ENCODE data around the gene RERG. TPM values are rescaled to one million over a fixed set of nuclear protein-coding genes. Genes with fewer than 3 reads are reported as not detected.
"Not testable (repeated sequence)": the region's sequence is repeated elsewhere in the genome, so short reads cannot be mapped to it uniquely, and the experiment has no call there.

Gene RERG
- total RNA-seq, 1 donor, result under 0.01 TPM

DNA sequence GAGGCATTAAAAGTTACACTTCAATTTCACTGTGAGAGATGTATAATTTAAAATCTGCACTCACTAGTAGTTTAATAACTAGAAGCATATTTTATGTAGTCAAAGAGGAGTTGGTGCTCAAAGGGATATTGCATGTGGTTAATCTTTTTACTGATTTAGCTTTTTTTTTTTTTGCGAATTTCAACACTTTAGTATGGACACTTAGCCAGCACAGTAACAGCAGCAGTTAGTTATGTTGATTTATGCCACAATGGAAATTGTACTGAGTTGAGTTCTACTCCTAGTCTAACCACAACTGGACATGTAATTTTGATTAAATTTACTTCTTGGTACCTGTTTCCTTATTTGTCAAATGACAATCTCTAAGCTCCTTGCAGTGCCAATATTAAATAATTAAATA is 104.2 kb downstream of the RERG start:
- H3K4me3 ChIP-seq (ENCODE audit: low read depth, low read length), result no peak overlapping the region
- no peak for DNase-seq (ENCODE audit: low read depth)
- TF ChIP-seq, protein P1, sequence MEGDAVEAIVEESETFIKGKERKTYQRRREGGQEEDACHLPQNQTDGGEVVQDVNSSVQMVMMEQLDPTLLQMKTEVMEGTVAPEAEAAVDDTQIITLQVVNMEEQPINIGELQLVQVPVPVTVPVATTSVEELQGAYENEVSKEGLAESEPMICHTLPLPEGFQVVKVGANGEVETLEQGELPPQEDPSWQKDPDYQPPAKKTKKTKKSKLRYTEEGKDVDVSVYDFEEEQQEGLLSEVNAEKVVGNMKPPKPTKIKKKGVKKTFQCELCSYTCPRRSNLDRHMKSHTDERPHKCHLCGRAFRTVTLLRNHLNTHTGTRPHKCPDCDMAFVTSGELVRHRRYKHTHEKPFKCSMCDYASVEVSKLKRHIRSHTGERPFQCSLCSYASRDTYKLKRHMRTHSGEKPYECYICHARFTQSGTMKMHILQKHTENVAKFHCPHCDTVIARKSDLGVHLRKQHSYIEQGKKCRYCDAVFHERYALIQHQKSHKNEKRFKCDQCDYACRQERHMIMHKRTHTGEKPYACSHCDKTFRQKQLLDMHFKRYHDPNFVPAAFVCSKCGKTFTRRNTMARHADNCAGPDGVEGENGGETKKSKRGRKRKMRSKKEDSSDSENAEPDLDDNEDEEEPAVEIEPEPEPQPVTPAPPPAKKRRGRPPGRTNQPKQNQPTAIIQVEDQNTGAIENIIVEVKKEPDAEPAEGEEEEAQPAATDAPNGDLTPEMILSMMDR (IDR thresholded peaks at IDR 0.05; ENCODE audit: insufficient read depth, low read depth, low read length), result no peak

DNA sequence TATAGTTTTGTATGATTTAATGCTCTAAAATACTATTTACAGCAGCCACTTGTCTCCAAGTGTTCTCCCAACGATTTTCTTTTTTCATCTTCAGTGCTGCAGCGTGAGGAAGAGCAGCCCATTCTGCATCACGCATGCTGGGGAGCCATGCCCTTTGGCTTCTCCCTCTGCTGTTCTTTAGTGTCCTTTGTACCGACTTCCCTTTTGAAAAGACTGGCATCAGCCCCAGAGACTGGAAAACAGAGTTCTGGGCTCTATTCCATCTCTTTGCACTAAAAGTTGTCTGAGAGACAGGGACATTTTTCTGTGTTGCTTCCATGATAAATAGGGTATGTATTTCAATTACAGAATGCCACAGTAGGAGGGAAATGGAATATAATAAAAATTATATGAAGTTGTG is 105.1 kb downstream of the RERG start:
- TF ChIP-seq, protein P1 (IDR thresholded peaks at IDR 0.05; ENCODE audit: insufficient read depth, low read depth, low read length), result no peak
- no peak overlapping the region for H3K4me3 ChIP-seq (ENCODE audit: low read depth, low read length)
- no peak for DNase-seq (ENCODE audit: low read depth)

DNA sequence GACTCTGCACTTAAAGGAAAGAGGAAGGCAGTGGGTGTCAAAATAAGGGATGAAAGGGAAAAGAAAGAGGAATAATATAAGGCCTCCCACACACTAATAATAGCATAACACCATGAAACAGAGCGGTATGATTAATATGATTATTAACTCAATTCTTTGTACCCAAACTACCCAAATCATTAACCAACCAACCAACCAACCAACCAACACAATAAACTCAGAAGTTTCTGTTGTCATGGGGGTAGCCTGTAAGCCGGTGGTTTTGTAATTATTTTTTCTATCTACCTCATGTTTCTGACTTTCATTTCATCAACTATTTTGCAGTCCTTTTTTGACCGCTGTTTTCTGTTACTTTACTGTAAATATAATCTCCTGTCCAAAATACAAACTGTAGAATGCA is 105.8 kb downstream of the RERG start:
- DNase-seq (ENCODE audit: low read depth), result no peak
- TF ChIP-seq, protein P1 (IDR thresholded peaks at IDR 0.05; ENCODE audit: insufficient read depth, low read depth, low read length), result no peak
- no peak overlapping the region for H3K4me3 ChIP-seq (ENCODE audit: low read depth, low read length)

DNA sequence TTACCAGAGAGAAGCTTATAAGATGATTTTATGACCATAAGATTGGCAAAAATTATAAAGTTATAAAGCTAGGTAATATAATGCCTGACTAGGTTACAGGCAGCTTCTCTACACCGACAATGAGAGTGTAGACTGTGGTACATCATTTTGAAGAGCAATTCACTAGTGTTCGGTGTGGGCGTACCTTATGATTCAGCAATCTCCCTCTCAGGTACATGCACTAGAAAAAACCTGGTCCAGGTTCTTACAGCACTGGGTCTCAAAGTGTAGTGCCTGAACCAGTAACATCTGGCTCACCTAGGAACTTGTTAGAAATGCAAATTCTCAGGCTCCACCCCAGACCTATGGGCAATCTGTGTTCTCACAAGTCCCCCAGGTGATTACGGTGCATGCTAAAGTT is 106.7 kb downstream of the RERG start:
- TF ChIP-seq, protein P1 (IDR thresholded peaks at IDR 0.05; ENCODE audit: insufficient read depth, low read depth, low read length), result no peak
- H3K4me3 ChIP-seq (ENCODE audit: low read depth, low read length), result no peak overlapping the region
- DNase-seq (ENCODE audit: low read depth), result no peak

DNA sequence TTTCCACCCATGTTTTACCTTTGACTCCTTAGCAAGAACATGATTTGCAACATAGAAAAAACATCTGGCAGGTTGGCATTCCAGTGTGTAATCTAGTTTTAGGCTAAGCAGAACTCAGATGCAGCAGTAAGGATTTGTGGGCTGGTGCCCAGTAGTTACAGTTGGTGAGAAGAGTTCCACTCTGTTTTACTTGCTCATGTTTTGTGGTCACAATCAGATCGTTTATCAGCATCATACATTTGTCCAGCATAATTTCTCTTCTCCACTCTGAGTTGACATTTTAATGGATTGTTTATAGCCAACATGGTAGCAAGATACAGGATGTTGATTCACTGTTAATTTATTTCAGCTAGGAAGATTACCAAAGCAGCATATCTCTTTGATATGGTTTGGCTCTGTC is 128.4 kb downstream of the RERG start:
- TF ChIP-seq, protein P1 (IDR thresholded peaks at IDR 0.05; ENCODE audit: insufficient read depth, low read depth, low read length), result no peak
- peak; percentile 3 for DNase-seq (ENCODE audit: low read depth)
- H3K4me3 ChIP-seq (ENCODE audit: low read depth, low read length), result no peak overlapping the region

DNA sequence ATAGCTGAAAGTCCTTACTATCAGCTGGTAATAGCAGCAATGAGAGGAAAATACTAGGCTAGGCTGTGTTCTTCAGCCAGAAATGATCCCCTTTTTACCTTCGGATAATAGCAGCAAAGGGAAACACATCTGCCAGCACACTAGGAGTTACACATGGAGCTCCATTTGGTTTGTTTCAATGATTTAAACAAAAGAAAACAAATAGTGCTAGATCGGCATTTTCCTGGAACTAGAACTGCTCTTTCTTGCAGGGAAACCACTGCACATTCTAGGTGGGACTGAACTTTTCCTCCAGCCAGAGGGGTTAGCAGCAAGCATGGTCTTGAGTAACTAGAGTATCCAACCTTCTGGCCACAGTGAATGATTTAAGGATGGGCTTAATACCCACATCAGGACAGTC is 130.8 kb downstream of the RERG start:
- no peak overlapping the region for H3K4me3 ChIP-seq (ENCODE audit: low read depth, low read length)
- TF ChIP-seq, protein P1 (IDR thresholded peaks at IDR 0.05; ENCODE audit: insufficient read depth, low read depth, low read length), result no peak
- no peak for DNase-seq (ENCODE audit: low read depth)

DNA sequence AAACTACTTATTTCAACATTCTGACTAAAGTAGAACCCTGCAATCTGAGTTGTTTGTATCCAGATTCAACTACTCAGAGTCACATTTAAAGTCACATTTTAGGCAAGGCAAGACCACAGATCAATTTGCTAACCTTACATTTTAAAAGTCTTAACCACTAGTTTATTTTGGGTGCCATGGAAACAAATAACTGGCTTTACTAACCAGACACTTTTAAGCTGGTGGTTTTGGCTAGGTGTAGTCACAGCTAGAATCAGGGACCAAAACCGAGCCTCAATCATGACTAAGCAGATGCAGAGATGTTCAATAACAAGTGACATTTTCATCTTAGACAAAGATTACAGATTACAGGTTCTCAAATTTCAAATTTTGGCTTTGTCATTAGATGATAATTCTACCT is 133.1 kb downstream of the RERG start:
- no peak for DNase-seq (ENCODE audit: low read depth)
- H3K4me3 ChIP-seq (ENCODE audit: low read depth, low read length), result no peak overlapping the region
- TF ChIP-seq, protein P1 (IDR thresholded peaks at IDR 0.05; ENCODE audit: insufficient read depth, low read depth, low read length), result no peak

DNA sequence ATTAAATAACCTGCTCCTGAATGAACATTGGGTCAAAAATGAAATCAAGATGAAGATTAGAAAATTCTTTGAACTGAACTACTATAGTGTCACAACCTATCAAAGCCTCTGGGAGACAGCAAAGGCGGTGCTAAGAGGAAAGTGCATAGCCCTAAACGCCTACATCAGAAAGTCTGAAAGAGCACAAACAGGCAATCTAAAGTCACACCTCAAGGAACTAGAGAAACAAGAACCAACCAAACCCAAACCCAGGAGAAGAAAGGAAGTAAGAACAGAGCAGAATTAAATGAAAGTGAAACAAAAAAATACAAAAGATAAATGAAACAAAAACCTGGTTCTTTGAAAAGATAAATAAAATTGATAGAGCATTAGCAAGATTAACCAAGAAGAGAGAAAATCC is 143.5 kb downstream of the RERG start:
- not testable (repeated sequence) for H3K4me3 ChIP-seq (ENCODE audit: low read depth, low read length); DNase-seq (ENCODE audit: low read depth)
